LNCaP clone FGC (cell line): Measurements from ENCODE around the gene ADAMTS2.

ENCODE experiments used
- DNase-seq: peaks from one replicate; pipeline ENCODE4 v3.0.0-alpha.2; 2011; ENCODE audit warnings: low read depth
- H3K4me3 ChIP-seq: 2 replicates; pipeline ENCODE4 v1.5.1; 2011; ENCODE audit warnings: mild to moderate bottlenecking, low read depth, low read length, control low read depth
- CTCF ChIP-seq: IDR thresholded peaks from 2 replicates; pipeline ENCODE4 v1.5.1; 2012; ENCODE audit warnings: mild to moderate bottlenecking; ENCODE audit not compliant: control insufficient read depth, insufficient read depth; ENCODE audit errors: extremely low read depth

Gene ADAMTS2

DNA sequence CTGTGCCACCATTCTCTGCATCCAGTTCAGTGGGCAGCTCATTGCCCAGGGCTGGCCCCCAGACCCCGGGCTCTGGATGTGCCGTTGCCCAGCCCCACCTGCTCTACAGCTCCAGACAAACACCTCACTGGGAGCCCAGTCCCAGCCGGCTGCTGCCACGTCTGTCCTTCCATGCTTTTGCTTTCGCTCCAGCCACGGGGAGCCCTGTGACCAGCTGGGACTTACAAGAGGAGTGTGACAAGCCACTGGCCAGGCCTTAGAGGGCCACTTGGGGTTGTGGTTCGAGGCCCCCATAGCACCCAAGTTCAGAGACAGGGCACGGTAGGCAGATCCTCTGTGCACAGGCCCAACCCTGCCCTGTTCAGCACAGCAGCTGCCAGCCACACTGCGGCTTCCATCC lies 142.0 kb downstream of the ADAMTS2 start:
- H3K4me3 ChIP-seq, result no peak overlapping the region
- DNase-seq, result no peak
- TF ChIP-seq CTCF, result no peak

DNA sequence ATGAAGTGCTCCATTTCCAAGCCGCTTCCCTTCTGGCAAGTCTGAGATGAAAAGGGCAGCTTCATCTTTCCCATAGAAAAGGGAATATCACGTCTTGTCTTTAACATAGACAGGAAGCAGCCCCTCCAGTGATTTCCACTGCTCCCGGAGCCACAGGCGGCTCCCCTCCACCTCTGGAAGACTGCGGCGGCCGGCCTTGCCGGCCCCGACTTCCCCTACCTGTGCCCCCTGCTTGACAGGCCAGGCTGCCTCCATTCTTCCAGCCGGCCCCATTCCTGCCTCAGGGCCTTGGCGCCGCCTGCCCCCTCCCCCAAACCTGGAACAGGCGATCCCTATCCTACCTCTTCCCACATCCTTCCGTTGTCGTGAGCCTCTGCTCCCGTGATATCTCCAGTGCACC lies 143.3 kb downstream of the ADAMTS2 start:
- DNase-seq, result no peak
- no peak for TF ChIP-seq CTCF
- no peak overlapping the region for H3K4me3 ChIP-seq

DNA sequence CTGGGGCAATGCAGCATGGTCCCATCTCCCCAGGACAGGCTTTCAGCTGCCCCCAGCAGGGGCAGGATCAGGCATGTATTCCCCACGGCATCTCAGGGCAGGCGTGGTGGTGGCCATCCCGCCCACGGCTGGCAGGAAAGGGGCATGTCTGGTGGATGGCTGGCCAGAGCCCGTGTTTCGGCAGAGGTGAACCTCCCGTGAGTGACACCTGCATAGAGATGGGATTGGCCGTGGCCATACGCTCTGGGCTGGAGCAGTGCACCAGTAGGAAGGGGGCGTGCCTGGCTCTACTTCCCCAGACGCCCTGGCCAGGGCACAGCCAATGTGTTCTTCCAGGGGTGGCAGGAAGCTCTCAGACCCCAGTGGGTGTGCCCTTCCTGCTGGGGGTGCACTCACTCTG lies 146.0 kb downstream of the ADAMTS2 start:
- no peak for DNase-seq
- no peak overlapping the region for H3K4me3 ChIP-seq
- no peak for TF ChIP-seq CTCF

DNA sequence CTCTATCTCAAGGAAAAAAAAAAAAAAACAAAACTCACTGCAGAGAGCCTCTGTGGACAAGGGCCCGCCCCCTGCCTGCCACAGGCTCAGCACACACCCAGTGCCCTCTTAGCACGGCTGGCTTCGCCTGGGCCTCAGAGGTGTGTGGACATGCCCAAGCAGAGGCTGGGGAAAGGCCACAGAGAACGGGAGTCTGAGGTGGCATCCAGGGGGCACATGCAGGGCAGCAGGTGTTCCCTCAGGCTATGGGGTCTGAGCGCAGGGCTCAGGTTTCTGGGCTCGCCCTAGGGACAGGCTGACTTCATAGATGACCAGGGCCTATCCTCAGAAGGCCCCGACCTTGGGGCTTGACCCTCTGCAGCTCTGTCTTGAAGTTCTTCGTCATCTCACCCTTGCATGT lies 146.4 kb downstream of the ADAMTS2 start:
- no peak overlapping the region for H3K4me3 ChIP-seq
- TF ChIP-seq CTCF, result no peak
- no peak for DNase-seq

DNA sequence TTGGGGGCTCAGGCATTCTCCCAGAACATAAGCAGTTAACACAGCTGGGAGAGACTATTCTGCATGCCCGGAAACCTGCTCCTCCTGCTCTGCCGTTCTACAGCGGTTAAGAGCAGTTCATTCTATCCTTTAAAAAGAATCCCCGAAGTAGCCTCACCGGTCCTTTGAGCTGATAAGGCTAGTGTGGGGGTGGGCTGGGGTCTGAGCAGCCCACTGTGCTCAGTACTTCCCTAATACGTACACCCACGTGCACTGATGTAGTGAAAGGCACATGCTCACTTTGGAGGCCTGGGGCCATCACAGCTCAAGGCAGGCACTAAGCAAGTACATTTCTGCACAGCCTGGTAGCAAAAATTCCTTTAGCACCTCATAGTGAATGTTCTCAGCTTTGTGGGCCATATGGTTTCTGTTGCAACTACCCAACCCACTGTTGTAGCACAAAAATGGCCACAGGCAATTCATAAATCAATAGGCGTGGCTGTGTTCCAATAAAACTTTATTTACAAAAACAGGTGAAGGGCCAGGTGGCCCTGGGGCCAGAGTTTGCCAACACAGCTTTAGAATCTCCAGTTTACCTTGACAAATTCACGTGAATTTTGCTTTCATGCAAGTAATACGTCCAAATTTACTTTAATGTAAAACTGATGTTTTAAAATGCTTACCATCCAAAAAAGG lies 148.7 kb downstream of the ADAMTS2 start:
- no peak overlapping the region for H3K4me3 ChIP-seq
- TF ChIP-seq CTCF, result no peak
- no peak for DNase-seq

DNA sequence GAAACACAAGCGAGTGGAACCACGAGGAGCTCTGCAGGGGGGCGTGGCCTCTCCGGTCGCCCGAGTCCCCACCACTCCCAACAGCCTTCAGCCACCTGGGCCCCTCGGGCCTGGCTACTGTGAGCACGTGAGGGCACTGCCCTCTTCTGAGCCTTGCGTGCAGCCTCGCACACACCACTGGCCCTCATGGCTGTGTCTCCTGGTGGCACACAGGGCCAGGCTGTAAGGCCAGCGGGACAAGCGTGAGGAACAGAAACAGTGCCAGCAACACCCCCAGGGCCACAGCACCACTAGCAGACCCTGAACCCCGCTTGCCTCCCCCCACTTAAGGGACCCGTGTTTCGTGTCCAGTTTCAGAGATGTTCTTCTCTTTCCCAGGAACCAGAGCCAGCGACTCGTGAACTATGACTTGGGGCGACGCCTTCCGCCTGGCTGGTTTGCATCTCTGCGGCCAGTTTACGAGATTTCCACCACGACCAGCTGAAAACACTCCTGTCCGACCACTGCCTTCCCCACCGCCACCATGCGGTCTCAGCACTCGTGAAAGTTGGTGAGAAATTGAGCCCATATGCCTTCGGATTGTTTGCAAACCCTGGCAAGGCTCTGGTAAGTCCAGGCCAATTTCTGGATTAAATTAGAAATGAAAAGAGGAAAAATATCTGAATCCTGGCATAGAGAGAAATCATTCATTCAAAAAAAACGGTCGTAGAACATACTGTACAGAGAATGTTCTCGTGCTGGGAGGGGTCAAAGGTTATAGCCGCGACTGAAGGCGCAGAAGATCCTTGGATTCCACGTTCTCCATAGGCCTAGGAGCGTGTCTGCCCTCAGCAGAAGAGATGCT lies 149.5 kb downstream of the ADAMTS2 start:
- DNase-seq, result no peak
- no peak for TF ChIP-seq CTCF
- no peak overlapping the region for H3K4me3 ChIP-seq
